OCI-LY1 (cell line): ENCODE results near the gene IL18BP.

ENCODE experiments used
- H2AFZ ChIP-seq: fragments of 200-600 bp; sonication (generic), shearing (Covaris generic); 2 replicates; pipeline ENCODE4 v1.6.0; 2014; ENCODE audit warnings: antibody characterized with exemption, mild to moderate bottlenecking, low read length
- H3F3A ChIP-seq: fragments of 200-600 bp; sonication (generic), shearing (Covaris generic); 2 replicates; pipeline ENCODE4 v1.6.0; 2014; ENCODE audit warnings: mild to moderate bottlenecking, antibody characterized with exemption, low read length, moderate library complexity; ENCODE audit not compliant: insufficient read depth
- H3K27ac ChIP-seq: fragments of 200-600 bp; sonication (generic); 2 replicates; pipeline ENCODE4 v1.5.1; 2014; ENCODE audit warnings: low read length, mixed run types, mild to moderate bottlenecking, low read depth; ENCODE audit not compliant: poor library complexity, severe bottlenecking
- H3K27me3 ChIP-seq: fragments of 200-600 bp; sonication (generic); 2 replicates; pipeline ENCODE4 v1.6.0; 2014; ENCODE audit warnings: antibody characterized with exemption, mild to moderate bottlenecking, low read length, moderate library complexity; ENCODE audit not compliant: insufficient read depth
- H3K36me3 ChIP-seq: fragments of 200-600 bp; sonication (generic); 2 replicates; pipeline ENCODE4 v1.6.1; 2014; ENCODE audit warnings: mild to moderate bottlenecking, antibody characterized with exemption, low read length, moderate library complexity, mixed read lengths; ENCODE audit not compliant: insufficient read depth
- H3K4me1 ChIP-seq: fragments of 200-600 bp; sonication (generic); 2 replicates; pipeline ENCODE4 v1.5.1; 2014; ENCODE audit warnings: mild to moderate bottlenecking, low read length, moderate library complexity; ENCODE audit not compliant: insufficient read depth, severe bottlenecking
- H3K4me2 ChIP-seq: fragments of 200-600 bp; sonication (generic), shearing (Covaris generic); 2 replicates; pipeline ENCODE4 v1.6.1; 2014; ENCODE audit warnings: low read length
- H3K4me3 ChIP-seq: fragments of 200-600 bp; sonication (generic); 2 replicates; pipeline ENCODE4 v1.5.1; 2014; ENCODE audit warnings: low read length, low read depth, mild to moderate bottlenecking, mixed read lengths; ENCODE audit not compliant: poor library complexity, severe bottlenecking
- H3K79me2 ChIP-seq: fragments of 200-600 bp; shearing (Covaris generic); 2 replicates; pipeline ENCODE4 v1.6.1; 2016; ENCODE audit warnings: mixed run types, low read length, mixed read lengths; ENCODE audit not compliant: insufficient read depth
- H3K9ac ChIP-seq: fragments of 200-600 bp; sonication (generic), shearing (Covaris generic); 2 replicates; pipeline ENCODE4 v1.6.1; 2014; ENCODE audit warnings: mild to moderate bottlenecking, low read length, mixed read lengths
- H3K9me2 ChIP-seq: fragments of 200-600 bp; sonication (generic), shearing (Covaris generic); 2 replicates; pipeline ENCODE4 v1.6.1; 2014; ENCODE audit warnings: low read depth, mild to moderate bottlenecking, low read length, mixed read lengths
- H3K9me3 ChIP-seq: fragments of 200-600 bp; shearing (Covaris generic); 2 replicates; pipeline ENCODE4 v1.6.1; 2014; ENCODE audit warnings: low read length, mixed read lengths
- H4K20me1 ChIP-seq: fragments of 200-600 bp; sonication (generic), shearing (Covaris generic); 2 replicates; pipeline ENCODE4 v1.6.0; 2016; ENCODE audit warnings: mild to moderate bottlenecking, low read length; ENCODE audit not compliant: insufficient read depth
- EZH2 ChIP-seq: fragments of 200-600 bp; sonication (generic), shearing (Covaris generic); IDR thresholded peaks from 2 replicates; pipeline ENCODE4 v1.8.0; 2017; ENCODE audit warnings: borderline replicate concordance, mixed run types, mild to moderate bottlenecking, antibody characterized with exemption, low read length, moderate library complexity, mixed read lengths
- TF ChIP-seq, protein P1 (sequence below): fragments of 200-600 bp; sonication (generic), shearing (Covaris generic); IDR thresholded peaks from 2 replicates; pipeline ENCODE4 v1.5.1; 2017; ENCODE audit warnings: mild to moderate bottlenecking, antibody characterized with exemption, low read length, moderate library complexity, mixed read lengths

The IL18BP gene

DNA sequence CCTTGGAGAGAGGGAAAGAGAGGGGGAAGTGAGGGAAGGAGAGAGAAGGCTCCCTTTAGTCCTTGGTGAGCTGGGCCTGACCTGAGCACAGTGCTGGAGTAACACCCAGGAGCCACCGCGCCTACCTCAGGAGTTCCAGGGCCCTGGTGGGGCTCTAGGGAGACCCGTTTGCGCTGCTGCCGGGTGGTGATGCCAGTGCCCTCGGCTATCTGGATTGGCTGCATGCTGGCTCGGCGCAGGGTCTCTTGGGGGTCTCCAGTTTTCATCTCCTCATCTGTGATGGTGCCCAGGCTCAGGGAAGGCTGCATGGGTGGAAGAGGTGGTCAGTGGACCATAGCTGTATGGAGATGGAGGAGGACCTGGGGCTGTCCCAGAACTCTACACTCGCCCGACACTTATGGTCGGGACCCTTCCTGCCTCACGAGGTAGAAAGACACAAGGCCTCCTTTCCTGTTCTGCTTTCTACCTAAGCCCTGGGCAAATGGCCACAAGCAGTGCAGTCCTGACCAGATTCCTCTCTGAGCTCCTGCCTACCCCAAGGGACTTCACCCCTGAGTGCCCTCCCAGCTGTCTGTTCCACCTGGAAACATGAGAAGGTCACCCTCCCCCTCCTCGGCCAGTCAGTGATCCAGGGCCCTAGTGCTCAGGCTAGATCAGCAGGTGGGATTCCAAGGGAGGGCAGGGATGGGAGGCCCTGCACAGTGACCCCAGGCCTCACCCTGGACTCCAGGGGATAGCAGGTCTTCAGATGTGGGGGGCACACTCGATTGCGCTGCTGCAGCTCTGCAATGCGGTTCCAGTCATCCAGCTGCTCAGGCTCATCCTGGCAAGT is 6.0 kb downstream of the IL18BP start:
- H2AFZ ChIP-seq, result no peak overlapping the region
- no peaks in the 10 kb centered on the region for H3K79me2 ChIP-seq
- no peak overlapping the region for H3K9ac ChIP-seq
- no peak overlapping the region for H3K4me3 ChIP-seq
- H3K36me3 ChIP-seq, result peaks cover 79% of the 10 kb centered on the region
- H3K9me3 ChIP-seq, result no peaks in the 10 kb centered on the region
- no peak overlapping the region for H3K27ac ChIP-seq
- no peaks in the 10 kb centered on the region for H4K20me1 ChIP-seq
- no peaks in the 10 kb centered on the region for H3K4me1 ChIP-seq
- no peaks in the 10 kb centered on the region for H3K9me2 ChIP-seq
- no peaks in the 10 kb centered on the region for H3F3A ChIP-seq
- H3K27me3 ChIP-seq, result no peaks in the 10 kb centered on the region
- TF ChIP-seq, protein P1, sequence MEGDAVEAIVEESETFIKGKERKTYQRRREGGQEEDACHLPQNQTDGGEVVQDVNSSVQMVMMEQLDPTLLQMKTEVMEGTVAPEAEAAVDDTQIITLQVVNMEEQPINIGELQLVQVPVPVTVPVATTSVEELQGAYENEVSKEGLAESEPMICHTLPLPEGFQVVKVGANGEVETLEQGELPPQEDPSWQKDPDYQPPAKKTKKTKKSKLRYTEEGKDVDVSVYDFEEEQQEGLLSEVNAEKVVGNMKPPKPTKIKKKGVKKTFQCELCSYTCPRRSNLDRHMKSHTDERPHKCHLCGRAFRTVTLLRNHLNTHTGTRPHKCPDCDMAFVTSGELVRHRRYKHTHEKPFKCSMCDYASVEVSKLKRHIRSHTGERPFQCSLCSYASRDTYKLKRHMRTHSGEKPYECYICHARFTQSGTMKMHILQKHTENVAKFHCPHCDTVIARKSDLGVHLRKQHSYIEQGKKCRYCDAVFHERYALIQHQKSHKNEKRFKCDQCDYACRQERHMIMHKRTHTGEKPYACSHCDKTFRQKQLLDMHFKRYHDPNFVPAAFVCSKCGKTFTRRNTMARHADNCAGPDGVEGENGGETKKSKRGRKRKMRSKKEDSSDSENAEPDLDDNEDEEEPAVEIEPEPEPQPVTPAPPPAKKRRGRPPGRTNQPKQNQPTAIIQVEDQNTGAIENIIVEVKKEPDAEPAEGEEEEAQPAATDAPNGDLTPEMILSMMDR, result no peak
- no peak for TF ChIP-seq EZH2
- no peak overlapping the region for H3K4me2 ChIP-seq

DNA sequence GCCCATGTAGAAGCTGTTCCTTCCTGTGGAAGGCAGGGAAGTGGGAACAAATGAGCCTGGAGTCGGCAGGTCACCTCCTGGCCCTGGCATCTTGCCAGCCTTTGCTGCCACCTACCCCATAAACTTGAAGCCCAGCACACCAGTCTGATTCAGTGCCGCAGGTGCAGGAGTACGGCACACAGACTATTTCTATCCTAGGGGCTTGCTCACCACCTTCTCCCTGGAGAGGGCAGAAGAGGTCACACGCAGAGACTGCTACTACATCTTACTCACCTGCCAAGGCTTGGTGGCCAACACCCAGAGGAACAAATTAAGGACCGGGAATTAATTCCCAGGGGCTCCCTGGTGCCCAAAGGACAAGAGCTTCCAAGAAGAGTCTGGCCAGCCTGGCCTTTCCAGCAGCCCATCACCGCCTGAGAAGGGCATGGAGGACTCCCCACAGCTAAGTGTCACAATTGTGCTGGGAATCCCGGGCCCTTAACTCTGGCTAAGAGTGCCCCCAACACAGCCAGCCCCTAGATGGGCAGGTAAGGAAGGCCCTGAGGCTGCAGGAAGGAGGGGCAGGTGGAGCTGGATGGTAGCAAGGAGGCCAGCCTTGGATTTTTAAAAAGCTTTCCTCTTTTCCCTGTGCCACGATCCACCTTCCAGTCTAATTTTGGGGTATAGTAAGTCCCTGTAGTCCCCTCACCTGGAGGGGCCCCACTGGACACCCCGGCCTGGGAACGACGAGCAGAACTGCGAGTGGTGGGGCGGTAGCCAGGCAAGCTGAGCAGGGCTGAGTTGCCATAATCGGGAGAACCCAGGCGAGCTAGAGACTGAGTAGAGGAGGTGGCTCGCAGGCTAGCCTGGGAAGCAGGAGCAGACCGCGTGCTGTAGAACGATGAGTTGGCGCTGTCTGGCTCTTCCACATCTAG is 6.9 kb downstream of the IL18BP start:
- Histone ChIP-seq H3K27ac (no peak overlapping the region), H3K36me3 (peaks cover 88% of the 10 kb centered on the region), H3F3A (no peaks in the 10 kb centered on the region), H4K20me1 (no peaks in the 10 kb centered on the region), H3K27me3 (no peaks in the 10 kb centered on the region), H3K4me1 (no peaks in the 10 kb centered on the region), H2AFZ (no peak overlapping the region), H3K79me2 (no peaks in the 10 kb centered on the region), H3K9me3 (no peaks in the 10 kb centered on the region), H3K4me3 (no peak overlapping the region), H3K9ac (no peak overlapping the region), H3K9me2 (no peaks in the 10 kb centered on the region), H3K4me2 (no peak overlapping the region)
- TF ChIP-seq EZH2, result no peak
- TF ChIP-seq, protein P1, result no peak

DNA sequence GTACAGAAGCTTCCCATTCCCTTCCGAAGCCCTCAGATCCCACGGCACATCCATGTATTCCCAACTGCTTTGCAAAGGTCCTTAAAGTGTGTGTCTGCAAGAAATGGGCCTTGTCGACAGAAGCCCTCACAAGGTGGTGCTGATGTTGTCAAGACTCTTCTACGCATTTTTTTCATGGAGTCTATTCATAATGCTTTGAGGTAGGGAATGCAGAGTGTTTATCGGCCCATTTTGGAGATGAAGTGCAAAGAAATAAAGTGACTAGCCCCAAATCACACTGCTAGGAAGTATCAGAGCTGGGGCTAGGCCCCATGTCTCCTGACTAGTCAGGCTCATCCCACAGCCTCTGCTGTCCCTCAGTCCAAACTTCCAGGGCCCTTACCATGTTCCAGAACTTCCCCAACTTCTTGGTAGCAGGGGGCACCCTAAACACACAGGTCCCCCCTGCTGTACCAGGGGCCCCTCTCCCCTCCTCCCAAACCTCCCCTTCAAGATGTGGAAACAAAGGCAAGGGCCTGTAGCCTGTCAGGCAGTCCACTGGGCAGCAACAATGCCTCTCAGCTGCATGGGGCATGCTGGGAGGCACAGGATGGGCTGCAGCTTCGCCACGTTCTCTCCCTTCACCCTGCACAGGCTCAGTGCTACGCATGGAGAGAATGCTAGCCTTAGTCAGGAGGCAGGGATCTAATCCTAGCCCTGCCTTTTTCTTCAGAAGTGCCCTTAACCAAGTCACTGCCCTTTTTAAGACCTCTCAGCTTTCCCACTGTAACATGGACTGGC is 7.8 kb downstream of the IL18BP start:
- no peak for TF ChIP-seq EZH2
- TF ChIP-seq, protein P1, result no peak
- H3K27ac ChIP-seq, result no peak overlapping the region
- H2AFZ ChIP-seq, result no peak overlapping the region
- no peaks in the 10 kb centered on the region for H3K79me2 ChIP-seq
- H3K9me2 ChIP-seq, result no peaks in the 10 kb centered on the region
- H3F3A ChIP-seq, result no peaks in the 10 kb centered on the region
- no peaks in the 10 kb centered on the region for H3K9me3 ChIP-seq
- H3K4me2 ChIP-seq, result no peak overlapping the region
- no peaks in the 10 kb centered on the region for H3K27me3 ChIP-seq
- no peak overlapping the region for H3K4me3 ChIP-seq
- no peak overlapping the region for H3K9ac ChIP-seq
- no peaks in the 10 kb centered on the region for H4K20me1 ChIP-seq
- no peaks in the 10 kb centered on the region for H3K4me1 ChIP-seq
- H3K36me3 ChIP-seq, result peaks cover 92% of the 10 kb centered on the region
